GM18868 (cell line): ENCODE results near the gene IMPG2.

Experiments
- ATAC-seq: cut with Tn5 transposase; IDR thresholded peaks from one replicate; pipeline ENCODE4 v1.9.1; 2021; ENCODE audit warnings: mild to moderate bottlenecking, moderate library complexity; ENCODE audit not compliant: unreplicated experiment

Gene IMPG2

GRCh38 chr3:101278727-101279126 is 41.6 kb downstream of the IMPG2 start:
- no peak for ATAC-seq

- ATAC-seq = no peak
Measured at GRCh38 chr3:101273608-101274007, 46.8 kb downstream of the IMPG2 start.

GRCh38 chr3:101273156-101273555 is 47.2 kb downstream of the IMPG2 start:
- ATAC-seq = no peak

GRCh38 chr3:101271728-101272127 is 48.6 kb downstream of the IMPG2 start:
- ATAC-seq = no peak

- ATAC-seq = no peak
Measured at GRCh38 chr3:101270149-101270548, 50.2 kb downstream of the IMPG2 start.

DNA sequence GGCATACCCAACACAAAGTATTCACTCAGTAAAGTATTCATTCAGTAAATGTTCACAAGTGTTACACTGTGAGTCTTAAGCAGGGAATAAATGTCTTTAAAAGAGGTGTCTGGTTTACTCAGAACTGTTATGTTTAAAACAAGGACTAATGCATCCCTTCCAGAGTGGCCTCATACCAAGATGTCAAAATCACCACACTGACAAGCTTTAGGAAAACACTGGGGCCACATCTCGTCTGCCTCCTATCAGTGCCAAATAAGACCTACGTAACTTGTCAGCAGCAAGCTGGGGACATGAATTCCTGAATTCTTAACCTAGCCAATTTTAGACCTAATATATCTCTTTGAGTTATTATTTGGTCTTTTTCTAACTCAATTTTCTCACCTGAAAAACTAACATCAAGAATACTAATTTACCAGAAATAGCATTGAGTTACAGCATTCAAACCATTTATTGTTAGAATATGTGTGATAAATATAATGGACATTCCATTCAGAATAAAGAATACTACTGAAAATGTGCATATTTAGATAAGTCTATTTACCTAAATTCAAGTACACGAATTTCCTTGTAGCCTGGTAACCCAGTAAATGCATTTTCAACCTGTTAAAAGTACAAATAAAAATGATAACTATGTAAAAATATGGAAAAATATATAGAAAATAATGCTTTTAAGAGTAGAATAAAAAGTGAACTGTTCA is 51.3 kb downstream of the IMPG2 start:
- ATAC-seq = no peak

DNA sequence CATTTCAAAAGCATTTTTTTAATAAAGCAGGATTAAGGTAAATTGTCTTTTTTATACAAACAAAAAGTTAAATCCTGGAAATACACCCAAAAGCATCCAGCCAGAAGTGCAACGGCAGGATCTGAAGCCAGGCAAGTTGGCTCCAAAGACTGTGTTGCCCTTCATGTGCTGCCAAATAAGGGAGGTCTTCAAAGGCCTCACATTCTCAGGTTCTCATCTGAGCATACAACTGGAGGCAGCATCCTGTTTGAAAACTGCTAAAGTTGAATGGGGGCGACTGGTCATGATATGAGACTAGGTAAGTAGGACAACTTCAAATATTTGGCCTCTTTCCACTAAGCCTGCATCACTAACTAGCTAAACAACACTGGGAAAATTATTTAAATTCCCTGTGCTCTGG is 52.2 kb downstream of the IMPG2 start:
- no peak for ATAC-seq

DNA sequence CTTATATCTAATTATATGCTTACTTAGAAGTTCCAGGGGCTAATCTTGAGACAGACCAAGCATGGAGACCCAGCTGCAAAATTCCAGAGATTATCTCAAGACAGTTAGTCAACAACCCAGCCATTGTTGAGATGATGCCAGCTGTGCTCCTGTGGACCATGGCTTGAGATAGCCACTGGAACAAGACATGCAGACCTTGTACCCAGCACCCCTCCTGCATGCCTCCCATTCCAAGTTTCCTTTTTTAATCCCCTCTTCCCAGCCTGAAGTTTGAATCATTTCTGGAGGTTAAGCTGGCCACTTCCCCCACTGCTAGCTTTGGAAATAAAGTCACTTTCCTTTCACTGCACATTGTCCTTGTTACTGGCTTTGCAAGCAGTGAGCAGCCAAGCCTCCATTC is 53.8 kb downstream of the IMPG2 start:
- no peak for ATAC-seq

- no peak for ATAC-seq
Measured at GRCh38 chr3:101266071-101266470, 54.3 kb downstream of the IMPG2 start.

DNA sequence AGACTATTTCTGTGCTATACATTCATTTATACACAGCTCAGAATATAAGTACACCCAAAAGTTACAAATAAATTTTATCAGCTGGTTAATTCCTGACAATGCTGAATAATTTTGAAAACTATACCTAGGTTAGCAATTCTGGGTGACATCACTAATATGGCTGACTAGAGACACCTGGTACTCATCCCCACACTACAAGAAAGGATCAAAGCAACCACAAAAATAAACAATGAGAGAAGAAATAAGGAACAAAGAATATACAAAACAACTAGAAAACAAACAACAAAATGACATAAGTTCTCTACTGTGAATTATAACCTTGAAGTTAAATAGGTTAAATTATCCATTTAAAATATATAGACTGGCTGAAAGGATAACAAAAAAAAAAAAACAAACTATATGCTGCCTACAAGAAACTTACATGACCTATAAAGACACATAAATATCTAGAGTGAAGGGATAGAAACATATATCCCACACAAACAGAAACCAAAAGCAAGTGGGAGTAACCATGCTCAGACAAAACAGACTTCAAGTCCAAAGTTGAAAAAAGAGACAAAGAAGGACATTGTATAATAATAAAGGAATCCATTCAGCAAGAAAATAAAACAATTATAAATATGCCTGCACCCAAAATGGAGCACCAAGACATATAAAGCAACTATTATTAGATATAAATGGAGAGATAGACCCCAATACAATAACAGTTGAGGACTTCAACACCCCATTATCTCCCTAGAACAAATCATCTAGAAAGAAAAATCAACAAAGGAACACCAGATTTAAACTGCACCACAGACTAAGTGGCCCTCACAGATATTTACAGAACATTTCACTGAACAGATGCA is 57.8 kb downstream of the IMPG2 start:
- peak; percentile 77 for ATAC-seq

GRCh38 chr3:101261506-101261905 is 58.9 kb downstream of the IMPG2 start:
- no peak for ATAC-seq

DNA sequence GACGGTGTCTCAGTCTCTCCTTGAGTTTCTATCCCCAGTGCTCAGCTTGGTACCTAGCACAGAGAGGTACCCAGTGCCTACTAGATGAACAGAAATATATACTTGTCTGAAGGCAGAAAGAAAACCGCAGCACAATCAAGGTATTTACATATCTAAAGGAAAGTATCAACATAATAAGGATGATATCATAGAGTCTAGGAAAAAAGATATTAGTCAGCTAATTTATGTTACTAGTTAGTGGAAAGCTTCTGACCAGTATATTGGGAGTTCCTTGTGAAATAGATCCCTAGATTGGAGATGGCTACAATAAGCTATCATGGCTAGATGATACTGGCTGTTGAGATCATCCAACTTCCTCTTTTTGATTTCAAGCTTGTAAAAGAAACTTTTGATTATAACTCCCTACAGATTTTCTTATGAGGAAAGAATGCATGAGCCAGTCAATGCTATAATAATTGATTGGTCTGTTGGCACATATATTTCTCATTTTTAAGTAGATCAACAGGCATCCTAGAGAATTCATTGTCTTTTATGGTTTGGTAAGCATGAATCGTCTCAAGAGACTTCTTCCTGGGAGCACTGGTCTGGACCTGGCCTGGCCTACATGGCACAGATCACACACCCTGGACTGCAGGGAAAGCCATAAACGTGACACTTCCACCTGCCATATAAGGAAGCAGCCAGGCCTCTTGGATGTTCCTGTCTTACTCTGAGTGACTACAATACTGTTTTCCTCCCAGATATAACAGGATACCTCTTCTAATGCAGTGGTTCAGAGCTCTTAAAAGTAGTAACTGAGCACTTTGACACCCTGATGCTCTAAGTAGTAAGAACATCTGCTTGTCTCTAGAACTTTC is 60.7 kb downstream of the IMPG2 start:
- peak; percentile 42 for ATAC-seq

DNA sequence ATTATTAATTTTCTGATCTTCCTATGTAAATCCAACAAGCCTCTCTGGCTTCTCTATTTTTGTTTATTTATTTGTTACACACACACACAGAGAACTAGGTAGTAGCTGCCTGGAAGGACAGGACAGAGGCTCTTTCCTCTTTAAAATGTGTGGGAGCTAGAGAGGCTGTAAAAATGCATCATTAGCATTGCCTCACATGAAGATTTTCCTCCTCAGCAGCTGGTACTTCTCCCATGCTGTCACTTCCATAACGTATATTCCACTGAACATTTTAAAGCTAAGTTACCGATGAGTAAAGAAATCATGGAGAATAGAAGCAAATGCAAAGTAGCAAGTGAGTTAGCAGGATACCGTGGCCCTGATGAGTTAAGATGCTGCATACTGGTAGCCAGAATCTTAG is 63.9 kb downstream of the IMPG2 start:
- no peak for ATAC-seq

DNA sequence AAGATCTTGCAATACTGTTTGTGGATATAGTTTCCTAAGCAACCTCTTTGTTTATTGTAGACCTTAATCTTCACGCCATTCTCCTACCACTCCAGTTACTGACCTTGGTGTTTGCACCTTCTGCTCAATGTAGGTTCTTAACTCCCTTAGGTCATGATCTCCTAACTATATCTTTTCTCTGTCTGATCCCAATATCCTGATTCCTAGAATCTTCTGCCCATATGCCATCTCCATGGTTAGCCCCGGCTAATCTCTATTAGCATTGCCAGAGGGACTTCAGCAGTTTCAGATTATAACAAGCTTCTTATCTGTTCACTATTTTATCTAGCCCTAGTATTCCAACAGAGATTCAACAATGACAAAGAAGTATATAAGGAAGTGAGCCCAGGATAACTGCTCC is 64.9 kb downstream of the IMPG2 start:
- ATAC-seq = no peak

- no peak for ATAC-seq
Measured at GRCh38 chr3:101253396-101253795, 67.0 kb downstream of the IMPG2 start.

GRCh38 chr3:101252945-101253344 is 67.4 kb downstream of the IMPG2 start:
- no peak for ATAC-seq

DNA sequence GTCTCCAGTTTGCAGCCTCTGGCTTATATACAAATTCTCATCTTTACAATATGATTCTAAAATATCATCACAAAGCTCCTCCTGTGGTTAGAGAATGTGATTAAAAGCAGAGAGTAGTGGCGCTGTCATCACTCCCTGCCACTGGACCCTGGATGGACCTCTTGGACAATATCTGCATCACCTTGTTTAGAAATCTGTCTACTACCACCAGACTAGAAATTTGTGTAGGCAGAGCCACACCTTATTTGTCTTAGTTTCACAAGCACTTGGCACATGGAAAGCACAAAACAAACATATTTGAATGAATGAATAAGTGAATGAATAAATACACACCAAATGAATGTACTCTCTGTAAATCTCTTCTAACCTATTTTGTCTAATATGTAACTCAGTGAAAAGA is 68.1 kb downstream of the IMPG2 start:
- ATAC-seq = no peak

DNA sequence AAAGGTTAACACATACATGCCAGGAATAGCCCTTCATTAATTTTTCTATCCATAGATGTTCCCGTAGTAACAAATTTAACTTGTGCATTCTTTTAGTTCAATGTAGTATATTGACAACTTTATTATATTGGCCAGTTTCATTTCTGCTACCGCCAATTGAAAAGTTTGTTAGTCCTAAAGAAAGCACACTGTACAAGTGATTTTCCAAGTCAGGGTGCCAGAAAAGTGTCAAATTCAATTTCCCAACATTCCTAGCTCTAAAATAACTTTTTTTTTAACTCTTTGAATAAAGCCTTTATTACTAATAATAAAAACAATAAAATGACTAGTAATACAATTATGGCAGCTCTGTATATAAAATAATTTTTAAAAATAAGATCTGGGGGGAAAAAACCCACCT is 68.9 kb downstream of the IMPG2 start:
- ATAC-seq = no peak

- peak; percentile 79 for ATAC-seq
Measured at GRCh38 chr3:101249522-101249921, 70.9 kb downstream of the IMPG2 start.

- no peak for ATAC-seq
Measured at GRCh38 chr3:101248736-101249135, 71.6 kb downstream of the IMPG2 start.

- ATAC-seq = no peak
Measured at GRCh38 chr3:101244212-101244575, 76.2 kb downstream of the IMPG2 start.
